ENCODE data around the gene ATP6V1F. TPM values are rescaled to one million over a fixed set of nuclear protein-coding genes. Genes with fewer than 3 reads are reported as not detected.

The ATP6V1F gene
- total RNA-seq, 1 donor from 2014 or later: 144 TPM

DNA sequence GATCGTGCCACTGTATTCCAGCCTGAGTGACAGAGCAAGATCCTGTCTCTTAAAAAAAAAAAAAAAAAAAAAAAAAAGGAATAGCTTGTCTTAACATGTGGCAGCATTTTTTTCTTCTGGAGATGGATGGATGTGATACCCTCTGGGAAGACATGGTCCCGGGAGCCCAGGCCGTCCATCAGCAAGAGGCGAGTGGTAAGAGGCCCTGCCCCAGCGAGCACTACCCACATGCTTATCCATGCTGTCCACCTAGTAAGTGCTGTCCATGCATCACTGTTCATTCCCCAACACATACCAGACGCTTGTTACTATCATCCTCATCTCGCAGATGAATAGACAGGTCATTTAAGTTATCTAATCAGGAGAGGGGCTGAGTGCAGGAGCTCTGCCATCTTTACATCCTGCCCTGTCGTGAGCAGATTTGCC lies 12.9 kb downstream of the ATP6V1F start:
- Mint-ChIP-seq H3K36me3 (ENCODE audit: low read depth) (no peaks in the 10 kb centered on the region), H3K27me3 (ENCODE audit: low read depth) (peaks cover 2% of the 10 kb centered on the region), H3K4me1 (no peaks in the 10 kb centered on the region), H3K9me3 (no peaks in the 10 kb centered on the region), H3K4me3 (no peak overlapping the region), H3K27ac (ENCODE audit: unreplicated experiment) (no peak overlapping the region)
- DNase-seq (ENCODE audit: low read depth, low spot score): no peak
- TF ChIP-seq, protein P1, sequence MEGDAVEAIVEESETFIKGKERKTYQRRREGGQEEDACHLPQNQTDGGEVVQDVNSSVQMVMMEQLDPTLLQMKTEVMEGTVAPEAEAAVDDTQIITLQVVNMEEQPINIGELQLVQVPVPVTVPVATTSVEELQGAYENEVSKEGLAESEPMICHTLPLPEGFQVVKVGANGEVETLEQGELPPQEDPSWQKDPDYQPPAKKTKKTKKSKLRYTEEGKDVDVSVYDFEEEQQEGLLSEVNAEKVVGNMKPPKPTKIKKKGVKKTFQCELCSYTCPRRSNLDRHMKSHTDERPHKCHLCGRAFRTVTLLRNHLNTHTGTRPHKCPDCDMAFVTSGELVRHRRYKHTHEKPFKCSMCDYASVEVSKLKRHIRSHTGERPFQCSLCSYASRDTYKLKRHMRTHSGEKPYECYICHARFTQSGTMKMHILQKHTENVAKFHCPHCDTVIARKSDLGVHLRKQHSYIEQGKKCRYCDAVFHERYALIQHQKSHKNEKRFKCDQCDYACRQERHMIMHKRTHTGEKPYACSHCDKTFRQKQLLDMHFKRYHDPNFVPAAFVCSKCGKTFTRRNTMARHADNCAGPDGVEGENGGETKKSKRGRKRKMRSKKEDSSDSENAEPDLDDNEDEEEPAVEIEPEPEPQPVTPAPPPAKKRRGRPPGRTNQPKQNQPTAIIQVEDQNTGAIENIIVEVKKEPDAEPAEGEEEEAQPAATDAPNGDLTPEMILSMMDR (conservative IDR thresholded peaks at IDR 0.05): no peak

DNA sequence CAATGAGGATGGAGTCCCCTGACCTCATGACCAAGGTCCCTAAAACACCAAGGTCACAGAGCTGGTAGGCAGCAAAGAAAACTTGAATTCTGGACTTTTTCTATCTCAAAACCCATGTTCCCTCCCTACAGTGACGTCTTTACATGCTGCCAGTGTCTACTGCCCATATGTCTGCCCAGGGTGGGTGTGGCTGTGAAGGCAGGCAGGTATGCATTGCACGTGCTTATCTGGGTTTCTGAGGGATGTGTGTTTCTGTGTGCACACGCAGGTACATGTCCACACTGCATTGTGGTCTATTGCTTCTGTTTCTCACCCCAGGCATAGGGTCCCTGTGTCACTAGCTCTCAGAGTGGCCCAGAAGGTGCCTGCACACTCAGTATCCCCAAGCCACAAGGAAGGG lies 13.5 kb downstream of the ATP6V1F start:
- no peak overlapping the region for H3K27ac Mint-ChIP-seq (ENCODE audit: unreplicated experiment)

DNA sequence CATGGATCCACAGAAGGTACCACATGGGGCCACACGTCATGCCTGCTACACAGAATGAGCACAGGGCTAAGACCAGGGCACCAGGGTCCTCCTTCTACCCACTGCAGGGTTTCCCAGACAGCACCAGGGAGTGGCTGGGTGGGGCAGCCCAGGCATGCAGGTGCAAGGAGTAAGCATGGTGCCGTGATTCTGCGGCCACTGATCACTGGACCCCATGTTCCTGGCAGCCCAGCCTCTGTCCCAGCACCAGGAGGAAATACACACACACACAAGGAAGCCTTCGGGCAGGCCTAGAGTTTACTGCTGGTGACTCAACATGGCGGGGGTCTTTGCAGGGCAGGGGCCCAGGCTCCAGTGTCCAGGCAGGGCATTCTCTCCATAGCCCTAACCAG lies 13.9 kb downstream of the ATP6V1F start:
- Mint-ChIP-seq H3K27me3 (ENCODE audit: low read depth) (no peaks in the 10 kb centered on the region), H3K9me3 (no peaks in the 10 kb centered on the region), H3K4me1 (no peaks in the 10 kb centered on the region), H3K27ac (ENCODE audit: unreplicated experiment) (no peak overlapping the region), H3K36me3 (ENCODE audit: low read depth) (no peaks in the 10 kb centered on the region), H3K4me3 (no peak overlapping the region)
- DNase-seq (ENCODE audit: low read depth, low spot score): no peak
- TF ChIP-seq, protein P1 (conservative IDR thresholded peaks at IDR 0.05): no peak

More for the DNA sequence above, 13.5 kb downstream of the ATP6V1F start:
- no peaks in the 10 kb centered on the region for H3K36me3 Mint-ChIP-seq (ENCODE audit: low read depth)
- H3K4me1 Mint-ChIP-seq: no peaks in the 10 kb centered on the region
- no peaks in the 10 kb centered on the region for H3K27me3 Mint-ChIP-seq (ENCODE audit: low read depth)
- no peaks in the 10 kb centered on the region for H3K9me3 Mint-ChIP-seq
- no peak for DNase-seq (ENCODE audit: low read depth, low spot score)
- no peak overlapping the region for H3K4me3 Mint-ChIP-seq
- TF ChIP-seq, protein P1 (conservative IDR thresholded peaks at IDR 0.05): no peak

DNA sequence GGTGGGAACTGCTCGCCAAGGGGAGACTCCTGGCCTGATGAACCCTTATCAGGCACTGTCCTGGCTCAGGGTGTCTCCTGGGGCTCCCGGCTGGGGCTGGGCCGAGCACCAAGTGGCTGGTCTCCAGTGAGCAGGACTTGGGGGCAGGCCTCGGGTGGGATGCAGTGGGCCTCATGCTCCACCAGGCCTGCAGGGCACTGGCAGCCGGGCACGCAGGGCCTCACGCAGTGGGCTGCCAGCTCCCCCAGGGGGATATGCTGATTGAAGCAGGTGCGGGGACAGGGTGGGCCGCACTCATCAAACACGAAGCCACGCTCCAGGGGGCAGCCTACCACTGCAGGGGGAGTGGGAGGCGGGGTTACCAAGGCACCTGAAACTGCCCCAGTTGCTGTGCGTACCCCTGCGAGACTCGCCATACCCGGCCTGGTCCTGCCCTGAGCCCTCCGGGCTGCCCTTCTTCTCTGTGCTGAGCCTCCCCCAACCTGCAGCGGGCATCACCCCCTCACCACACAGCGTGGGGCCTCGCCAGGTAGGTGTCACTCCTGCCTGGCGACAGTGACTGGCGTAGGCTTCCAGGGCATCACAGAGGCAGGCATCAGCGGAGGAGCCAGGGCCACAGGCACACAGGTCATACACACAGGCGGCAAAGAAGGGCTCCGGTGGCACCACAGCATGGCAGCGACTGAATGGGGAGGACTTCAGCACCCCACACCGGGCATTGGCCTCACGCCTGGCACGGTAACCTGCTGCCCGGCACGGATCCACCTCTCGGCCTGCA lies 14.5 kb downstream of the ATP6V1F start:
- TF ChIP-seq, protein P1 (conservative IDR thresholded peaks at IDR 0.05): no peak
- Mint-ChIP-seq H3K4me3 (no peak overlapping the region), H3K9me3 (no peaks in the 10 kb centered on the region), H3K4me1 (no peaks in the 10 kb centered on the region), H3K27ac (ENCODE audit: unreplicated experiment) (no peak overlapping the region), H3K27me3 (ENCODE audit: low read depth) (no peaks in the 10 kb centered on the region), H3K36me3 (ENCODE audit: low read depth) (no peaks in the 10 kb centered on the region)
- DNase-seq (ENCODE audit: low read depth, low spot score): no peak

DNA sequence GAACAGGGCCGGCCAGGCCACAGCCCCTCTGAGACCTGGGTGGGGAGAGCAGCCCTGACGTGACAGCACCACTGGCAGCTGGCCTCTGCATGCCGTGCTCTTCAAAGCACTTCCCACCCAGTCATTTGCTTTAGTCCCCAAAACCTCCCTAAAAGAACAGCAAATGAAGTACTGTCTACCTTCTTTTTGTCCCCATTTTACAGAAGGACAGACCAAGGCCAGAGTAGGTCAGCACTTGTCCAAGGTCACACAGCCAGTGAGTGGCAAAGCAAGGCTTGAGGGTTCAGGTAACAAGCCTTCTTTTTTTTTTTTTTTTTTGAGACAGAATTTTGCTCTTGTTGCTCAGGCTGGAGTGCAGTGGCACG lies 15.1 kb downstream of the ATP6V1F start:
- Mint-ChIP-seq H3K27ac (ENCODE audit: unreplicated experiment) (no peak overlapping the region), H3K4me1 (no peaks in the 10 kb centered on the region), H3K36me3 (ENCODE audit: low read depth) (no peaks in the 10 kb centered on the region), H3K4me3 (no peak overlapping the region), H3K27me3 (ENCODE audit: low read depth) (no peaks in the 10 kb centered on the region), H3K9me3 (no peaks in the 10 kb centered on the region)
- TF ChIP-seq, protein P1 (conservative IDR thresholded peaks at IDR 0.05): no peak
- no peak for DNase-seq (ENCODE audit: low read depth, low spot score)
